ENCODE results near the gene EPHA3.

DNA sequence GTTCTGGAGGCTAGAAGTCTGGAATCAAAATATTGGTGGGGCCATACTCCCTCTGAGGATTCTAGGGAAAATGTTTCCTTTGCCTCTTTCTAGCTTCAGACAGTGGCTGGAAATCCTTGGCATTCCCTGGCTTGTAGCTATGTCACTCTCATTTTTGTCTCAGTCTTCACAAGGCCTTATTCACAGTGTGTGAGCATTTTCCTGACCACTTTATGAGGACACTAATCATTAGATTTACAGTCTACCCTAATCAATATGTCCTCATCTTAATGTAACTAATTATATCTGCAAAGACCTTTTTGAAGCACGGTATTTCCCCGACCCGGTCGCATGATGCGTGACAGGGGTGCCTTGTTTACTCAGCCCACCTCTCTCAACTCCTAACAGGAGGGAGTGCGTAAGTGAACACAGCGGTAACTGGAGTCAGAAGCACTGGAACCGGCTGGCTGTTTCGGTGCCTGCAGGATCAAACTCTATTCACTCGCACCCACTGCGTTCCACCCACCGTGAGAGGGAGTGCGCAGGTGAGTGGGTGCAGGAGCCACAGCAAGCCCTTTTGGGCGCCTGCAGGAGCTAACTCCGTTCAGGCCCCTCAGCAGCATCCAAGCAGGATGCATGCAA lies 155.0 kb downstream of the EPHA3 start:
- TF ChIP-seq, protein P1, sequence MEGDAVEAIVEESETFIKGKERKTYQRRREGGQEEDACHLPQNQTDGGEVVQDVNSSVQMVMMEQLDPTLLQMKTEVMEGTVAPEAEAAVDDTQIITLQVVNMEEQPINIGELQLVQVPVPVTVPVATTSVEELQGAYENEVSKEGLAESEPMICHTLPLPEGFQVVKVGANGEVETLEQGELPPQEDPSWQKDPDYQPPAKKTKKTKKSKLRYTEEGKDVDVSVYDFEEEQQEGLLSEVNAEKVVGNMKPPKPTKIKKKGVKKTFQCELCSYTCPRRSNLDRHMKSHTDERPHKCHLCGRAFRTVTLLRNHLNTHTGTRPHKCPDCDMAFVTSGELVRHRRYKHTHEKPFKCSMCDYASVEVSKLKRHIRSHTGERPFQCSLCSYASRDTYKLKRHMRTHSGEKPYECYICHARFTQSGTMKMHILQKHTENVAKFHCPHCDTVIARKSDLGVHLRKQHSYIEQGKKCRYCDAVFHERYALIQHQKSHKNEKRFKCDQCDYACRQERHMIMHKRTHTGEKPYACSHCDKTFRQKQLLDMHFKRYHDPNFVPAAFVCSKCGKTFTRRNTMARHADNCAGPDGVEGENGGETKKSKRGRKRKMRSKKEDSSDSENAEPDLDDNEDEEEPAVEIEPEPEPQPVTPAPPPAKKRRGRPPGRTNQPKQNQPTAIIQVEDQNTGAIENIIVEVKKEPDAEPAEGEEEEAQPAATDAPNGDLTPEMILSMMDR (conservative IDR thresholded peaks at IDR 0.05 in 1 of 2, IDR thresholded peaks at IDR 0.05 in 1 of 2; ENCODE audit: low read depth in 1 of 2, low read length in 2 of 2) = no peak
- no peak for TF ChIP-seq EZH2 (IDR thresholded peaks at IDR 0.05; ENCODE audit: low read length, missing control alignments)

All from fibroblast of lung (primary cell).